ENCODE measurements around the gene ARID3A.
A peak's percentile ranks its signal among the peaks of the same experiment; 100 is the strongest.

ARID3A gene

DNA sequence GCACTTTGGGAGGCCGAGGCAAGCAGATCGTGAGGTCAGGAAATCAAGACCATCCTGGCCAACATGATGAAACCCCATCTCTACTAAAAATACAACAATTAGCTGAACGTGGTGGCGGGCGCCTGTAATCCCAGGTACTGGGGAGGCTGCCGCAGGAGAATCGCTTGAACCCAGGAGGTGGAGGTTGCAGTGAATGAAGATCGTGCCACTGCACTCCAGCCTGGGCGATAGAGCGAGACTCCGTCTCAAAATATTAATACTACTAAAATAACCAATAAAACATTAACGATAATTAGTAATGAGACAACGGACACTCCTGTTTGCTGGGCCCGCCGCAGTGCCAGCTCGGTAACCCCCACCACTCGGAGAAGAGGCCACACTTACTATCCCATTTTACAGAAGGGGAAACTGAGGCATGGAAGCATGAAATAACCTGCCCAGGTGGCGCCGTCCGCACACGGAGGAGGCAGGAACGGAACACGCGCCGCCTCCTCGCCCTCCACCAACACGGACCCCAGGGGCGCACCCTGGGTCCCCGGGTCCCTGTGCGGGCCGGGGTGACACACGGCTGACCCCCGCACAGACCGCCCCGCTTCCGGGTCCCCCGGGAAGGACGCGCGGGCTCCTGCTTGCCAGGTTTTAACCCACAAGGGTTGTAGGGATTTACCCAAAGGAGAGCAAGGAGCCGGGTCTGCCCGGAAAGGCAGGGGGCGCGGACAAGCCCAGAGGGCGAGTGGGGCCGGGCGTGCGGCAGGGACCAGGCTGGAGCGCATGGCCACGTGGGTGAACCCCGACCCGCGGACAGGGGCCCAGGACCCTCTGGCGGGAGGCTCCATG is 14.4 kb upstream of the ARID3A start:
- no peak for DNase-seq (ENCODE audit: low read depth in 1 of 2, low spot score in 1 of 2)

- no peak for DNase-seq (ENCODE audit: low read depth in 1 of 2, low spot score in 1 of 2)
These were observed 13.4 kb upstream of the ARID3A start for GRCh38 chr19:912181-913079.

DNA sequence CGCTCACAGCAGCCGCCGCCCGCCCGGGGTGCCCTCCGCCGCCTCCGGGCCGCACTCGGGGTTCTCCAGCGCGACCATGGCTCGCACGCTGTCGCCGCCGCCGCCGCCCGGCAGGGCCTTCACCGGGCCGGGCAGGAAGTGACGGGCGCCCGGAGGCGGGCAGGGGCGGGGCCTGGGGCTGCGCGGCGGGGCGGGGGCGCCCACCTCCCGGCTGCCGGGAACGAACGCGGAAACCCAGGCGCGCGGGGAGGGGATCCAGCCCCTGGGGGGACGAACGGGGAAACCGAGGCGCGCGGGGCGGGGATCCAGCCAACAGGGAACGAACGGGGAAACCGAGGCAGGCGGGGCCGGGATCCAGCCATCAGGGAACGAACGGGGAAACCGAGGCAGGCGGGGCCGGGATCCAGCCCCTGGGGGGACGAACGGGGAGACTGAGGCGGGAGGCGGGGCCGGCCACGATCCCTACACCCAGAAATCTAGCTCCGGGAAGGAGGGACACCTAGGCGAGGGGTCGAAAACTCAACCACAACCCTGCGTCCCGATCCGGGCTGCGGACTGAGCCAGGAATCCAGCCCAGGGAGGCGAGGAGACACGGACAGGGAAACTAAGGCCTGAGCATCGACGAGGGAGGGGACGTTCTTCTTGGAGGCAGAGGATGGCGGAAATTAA is 12.6 kb upstream of the ARID3A start, which contains the start of gene R3HDM4:
Gene R3HDM4 (minus strand): TSS at position 140 of the 669 bp plus-strand sequence. CDS start 62 bp downstream, at position 78.
- DNase-seq (ENCODE audit: low read depth in 1 of 2, low spot score in 1 of 2) = peak; percentile 72 to 73

DNA sequence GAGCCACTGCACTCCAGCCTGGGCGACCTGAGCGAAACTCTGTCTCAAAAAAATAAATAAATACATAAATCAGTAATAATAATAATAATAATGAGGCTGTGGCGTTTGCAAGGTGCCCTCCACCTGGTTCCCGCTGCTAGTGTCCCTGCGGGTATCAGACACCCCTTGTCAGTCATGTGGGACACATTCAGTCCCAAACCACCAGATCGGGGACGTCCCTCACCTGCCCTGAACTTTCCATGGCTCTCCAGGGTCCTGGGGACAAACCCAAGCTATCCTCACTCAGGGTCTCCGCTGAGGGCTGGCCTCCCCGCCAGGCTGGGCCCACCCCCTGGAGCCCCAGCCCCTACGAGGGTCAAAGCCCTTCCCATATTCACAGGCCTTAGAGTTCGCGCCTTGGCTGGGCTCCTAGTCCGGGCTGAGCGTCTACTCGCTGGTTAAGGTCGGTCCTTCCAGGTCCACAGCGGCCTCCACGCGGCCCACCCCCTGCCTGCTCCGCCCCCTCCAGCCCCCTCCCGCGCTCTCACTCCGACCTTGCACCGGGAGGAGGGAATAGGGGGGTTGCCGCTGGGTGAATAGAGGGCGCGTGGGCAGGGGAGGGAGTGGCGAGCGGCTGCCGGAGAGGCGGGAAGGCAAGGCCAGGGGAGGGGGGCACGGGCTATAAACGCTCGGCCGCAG is 9.1 kb upstream of the ARID3A start:
- DNase-seq (ENCODE audit: low read depth in 1 of 2, low spot score in 1 of 2) = no peak

DNA sequence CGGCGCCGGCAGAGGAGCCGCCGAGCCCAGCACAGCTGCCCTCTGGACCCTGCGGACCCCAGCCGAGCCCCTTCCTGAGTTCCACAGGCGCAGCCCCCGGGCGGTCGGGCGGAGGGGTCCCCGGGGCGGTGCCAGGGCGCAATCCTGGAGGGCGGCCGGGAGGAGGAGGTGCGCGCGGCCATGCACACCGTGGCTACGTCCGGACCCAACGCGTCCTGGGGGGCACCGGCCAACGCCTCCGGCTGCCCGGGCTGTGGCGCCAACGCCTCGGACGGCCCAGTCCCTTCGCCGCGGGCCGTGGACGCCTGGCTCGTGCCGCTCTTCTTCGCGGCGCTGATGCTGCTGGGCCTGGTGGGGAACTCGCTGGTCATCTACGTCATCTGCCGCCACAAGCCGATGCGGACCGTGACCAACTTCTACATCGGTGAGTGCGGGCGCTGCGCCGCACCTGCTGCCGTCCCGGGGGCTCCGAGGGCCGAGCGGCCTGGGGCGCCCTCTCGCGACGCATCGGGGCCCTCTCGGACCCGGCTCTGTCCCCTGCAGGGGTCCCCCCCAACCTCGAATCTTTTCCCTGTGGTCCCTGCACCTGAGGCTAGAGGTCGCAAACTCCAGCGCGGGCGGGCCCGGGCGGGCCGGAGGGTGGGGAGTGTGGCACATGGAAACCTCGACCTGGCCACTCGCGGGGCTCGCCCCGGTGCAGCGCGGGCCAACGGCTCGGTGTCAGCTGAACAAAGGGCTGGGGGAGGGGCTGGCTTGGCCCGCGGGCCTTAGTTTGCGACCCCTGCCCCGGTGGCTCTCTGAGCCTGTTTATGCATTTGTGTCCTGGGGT is 8.3 kb upstream of the ARID3A start, which contains the start of gene KISS1R:
Gene KISS1R (plus strand): TSS at position 11 of the 829 bp plus-strand sequence. CDS start 170 bp downstream, at position 181.
- DNase-seq (ENCODE audit: low read depth in 1 of 2, low spot score in 1 of 2) = no peak

DNA sequence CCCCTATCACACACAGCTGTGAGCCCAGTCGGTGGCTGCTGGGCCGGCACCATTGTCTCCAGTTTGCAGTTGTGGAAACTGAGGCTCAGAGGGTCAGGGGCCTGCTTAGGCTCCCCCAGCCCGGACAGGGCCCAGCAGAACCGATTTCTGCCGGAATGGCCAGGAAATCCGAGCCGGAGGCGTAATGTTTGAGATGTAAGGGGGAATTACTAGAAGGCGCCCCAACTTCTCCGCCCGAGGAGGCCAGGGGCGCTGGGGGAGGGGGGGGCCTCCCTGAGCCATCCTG is 7.7 kb upstream of the ARID3A start:
- DNase-seq (ENCODE audit: low read depth in 1 of 2, low spot score in 1 of 2) = no peak

- DNase-seq (ENCODE audit: low read depth in 1 of 2, low spot score in 1 of 2) = no peak
These were observed 7.2 kb upstream of the ARID3A start for GRCh38 chr19:918481-919198.

- DNase-seq (ENCODE audit: low read depth in 1 of 2, low spot score in 1 of 2) = no peak
These were observed 6.4 kb upstream of the ARID3A start for GRCh38 chr19:919199-920050.

DNA sequence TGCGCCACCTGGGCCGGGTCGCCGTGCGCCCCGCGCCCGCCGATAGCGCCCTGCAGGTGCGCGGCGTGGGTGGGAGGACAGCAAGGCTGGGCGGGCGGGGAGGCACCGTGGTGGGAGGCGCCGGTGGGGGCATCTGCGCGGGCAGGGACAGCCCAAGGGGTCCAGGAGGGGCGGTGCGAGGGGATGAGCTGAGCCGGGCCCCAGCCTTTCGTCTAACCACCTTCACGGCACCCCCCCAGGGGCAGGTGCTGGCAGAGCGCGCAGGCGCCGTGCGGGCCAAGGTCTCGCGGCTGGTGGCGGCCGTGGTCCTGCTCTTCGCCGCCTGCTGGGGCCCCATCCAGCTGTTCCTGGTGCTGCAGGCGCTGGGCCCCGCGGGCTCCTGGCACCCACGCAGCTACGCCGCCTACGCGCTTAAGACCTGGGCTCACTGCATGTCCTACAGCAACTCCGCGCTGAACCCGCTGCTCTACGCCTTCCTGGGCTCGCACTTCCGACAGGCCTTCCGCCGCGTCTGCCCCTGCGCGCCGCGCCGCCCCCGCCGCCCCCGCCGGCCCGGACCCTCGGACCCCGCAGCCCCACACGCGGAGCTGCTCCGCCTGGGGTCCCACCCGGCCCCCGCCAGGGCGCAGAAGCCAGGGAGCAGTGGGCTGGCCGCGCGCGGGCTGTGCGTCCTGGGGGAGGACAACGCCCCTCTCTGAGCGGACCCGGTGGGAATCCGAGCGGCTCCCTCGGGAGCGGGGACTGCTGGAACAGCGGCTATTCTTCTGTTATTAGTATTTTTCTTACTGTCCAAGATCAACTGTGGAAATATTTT is 5.6 kb upstream of the ARID3A start:
- peak in 1 of 2 donors; percentile 42 for DNase-seq (ENCODE audit: low read depth in 1 of 2, low spot score in 1 of 2)

- peak in 1 of 2 donors; percentile 18 for DNase-seq (ENCODE audit: low read depth in 1 of 2, low spot score in 1 of 2)
These were observed 1.2 kb upstream of the ARID3A start for GRCh38 chr19:924553-925086.

GRCh38 chr19:925087-925525 is 729 bp upstream of the ARID3A start:
- DNase-seq (ENCODE audit: low read depth in 1 of 2, low spot score in 1 of 2) = peak in 1 of 2 donors; percentile 58

GRCh38 chr19:926323-926588 is 421 bp downstream of the ARID3A start:
- DNase-seq (ENCODE audit: low read depth in 1 of 2, low spot score in 1 of 2) = no peak

- DNase-seq (ENCODE audit: low read depth in 1 of 2, low spot score in 1 of 2) = peak in 1 of 2 donors; percentile 17
These were observed 935 bp downstream of the ARID3A start for GRCh38 chr19:926589-927350.

DNA sequence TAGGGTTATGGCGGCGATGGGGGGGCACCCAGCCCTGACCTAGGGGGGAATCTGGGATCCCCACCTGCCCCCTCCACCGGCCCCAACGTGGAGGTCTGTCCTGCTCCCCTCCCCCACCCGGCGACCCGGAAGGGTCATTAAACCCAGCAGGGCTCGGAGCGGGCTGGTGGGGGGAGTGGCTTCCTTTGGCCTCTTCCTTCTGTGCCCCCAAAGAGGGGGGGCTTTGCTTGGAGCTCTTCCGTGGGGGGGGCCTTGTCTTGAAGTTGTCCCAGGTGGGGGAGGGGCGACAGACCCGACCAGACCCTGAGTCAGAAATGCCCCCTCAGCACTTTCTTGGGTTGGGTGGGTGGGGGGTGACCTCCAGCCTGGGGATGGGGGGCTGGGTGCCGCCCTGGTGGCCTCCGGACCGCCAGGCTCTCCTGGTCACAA is 1.5 kb downstream of the ARID3A start:
- no peak for DNase-seq (ENCODE audit: low read depth in 1 of 2, low spot score in 1 of 2)

DNA sequence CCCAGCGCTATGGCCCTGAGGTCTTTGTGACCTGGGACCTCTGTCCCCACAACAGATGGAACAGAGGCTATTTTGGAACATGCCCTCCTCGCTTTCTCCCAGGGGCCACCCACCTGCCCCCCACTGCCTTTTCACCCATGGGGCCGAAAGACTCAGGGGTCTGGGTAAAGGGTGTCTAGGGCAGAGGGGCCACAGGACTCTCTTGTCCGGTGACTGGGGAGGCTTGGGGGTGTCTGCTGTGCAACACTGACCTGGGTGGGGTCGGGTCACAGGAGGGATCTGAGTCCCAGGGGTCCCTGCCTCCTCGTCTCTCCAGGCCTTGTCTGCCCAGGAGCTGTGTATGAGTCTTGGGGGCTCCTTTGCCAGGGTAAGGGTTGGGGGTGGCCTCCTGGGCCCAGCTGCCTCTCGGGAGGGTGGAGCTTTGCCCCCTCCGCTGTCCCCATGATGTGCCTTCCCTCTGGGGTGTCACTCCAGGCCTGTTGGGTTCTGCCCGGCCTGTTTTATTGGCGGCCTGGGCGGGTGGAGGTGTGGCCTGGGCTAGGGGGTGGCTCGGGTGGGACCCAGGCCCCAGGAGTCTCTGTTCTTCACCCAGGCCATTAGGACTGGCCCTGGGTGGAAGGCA is 2.1 kb downstream of the ARID3A start:
- no peak for DNase-seq (ENCODE audit: low read depth in 1 of 2, low spot score in 1 of 2)

GRCh38 chr19:928471-929202 is 2.8 kb downstream of the ARID3A start:
- DNase-seq (ENCODE audit: low read depth in 1 of 2, low spot score in 1 of 2) = no peak

Data from activated CD4-positive, alpha-beta T cell treated with anti-CD3 and anti-CD28 coated beads, Interleukin-2, amount 50 U/mL, for 24 hours (primary cell).